Measurements from ENCODE around the gene MED13L. TPM values are rescaled to one million over a fixed set of nuclear protein-coding genes. Genes with fewer than 3 reads are reported as not detected.

MED13L gene
- total RNA-seq, 1 donor from 2014 or later: 97.7 TPM

- Mint-ChIP-seq H3K4me1 (ENCODE audit: unreplicated experiment) (peaks cover 3% of the 10 kb centered on the region), H3K4me3 (no peak overlapping the region), H3K36me3 (no peaks in the 10 kb centered on the region), H3K27me3 (peaks cover 35% of the 10 kb centered on the region), H3K9me3 (no peaks in the 10 kb centered on the region), H3K27ac (no peak overlapping the region)
- no peak for TF ChIP-seq CTCF (conservative IDR thresholded peaks at IDR 0.05)
- no peak for DNase-seq (ENCODE audit: extremely low spot score, unreplicated experiment)
These were observed 363.4 kb downstream of the MED13L start for GRCh38 chr12:115914122-115914521.

- H3K27me3 Mint-ChIP-seq: peaks cover 21% of the 10 kb centered on the region
- no peaks in the 10 kb centered on the region for H3K36me3 Mint-ChIP-seq
- peaks cover 12% of the 10 kb centered on the region for H3K4me1 Mint-ChIP-seq (ENCODE audit: unreplicated experiment)
- no peak for DNase-seq (ENCODE audit: extremely low spot score, unreplicated experiment)
- no peak overlapping the region for H3K27ac Mint-ChIP-seq
- TF ChIP-seq CTCF (conservative IDR thresholded peaks at IDR 0.05): no peak
- H3K4me3 Mint-ChIP-seq: no peak overlapping the region
- H3K9me3 Mint-ChIP-seq: no peaks in the 10 kb centered on the region
These were observed 365.1 kb downstream of the MED13L start for GRCh38 chr12:115912440-115912839.

GRCh38 chr12:115911360-115911759, 366.1 kb downstream of the MED13L start:
- no peaks in the 10 kb centered on the region for H3K36me3 Mint-ChIP-seq
- H3K4me3 Mint-ChIP-seq: no peak overlapping the region
- no peaks in the 10 kb centered on the region for H3K9me3 Mint-ChIP-seq
- no peak for TF ChIP-seq CTCF (conservative IDR thresholded peaks at IDR 0.05)
- H3K4me1 Mint-ChIP-seq (ENCODE audit: unreplicated experiment): peaks cover 9% of the 10 kb centered on the region
- H3K27ac Mint-ChIP-seq: no peak overlapping the region
- H3K27me3 Mint-ChIP-seq: peaks cover 18% of the 10 kb centered on the region
- DNase-seq (ENCODE audit: extremely low spot score, unreplicated experiment): no peak

GRCh38 chr12:115910057-115910456, 367.4 kb downstream of the MED13L start:
- peaks cover 12% of the 10 kb centered on the region for H3K27me3 Mint-ChIP-seq

More at GRCh38 chr12:115910057-115910456, 367.4 kb downstream of the MED13L start:
- no peak for DNase-seq (ENCODE audit: extremely low spot score, unreplicated experiment)
- Mint-ChIP-seq H3K27ac (no peak overlapping the region), H3K36me3 (no peaks in the 10 kb centered on the region), H3K4me1 (ENCODE audit: unreplicated experiment) (peaks cover 9% of the 10 kb centered on the region), H3K9me3 (no peaks in the 10 kb centered on the region), H3K4me3 (no peak overlapping the region)
- TF ChIP-seq CTCF (conservative IDR thresholded peaks at IDR 0.05): no peak

Small RNAs within 50 kb of the gene (microRNA-seq; reads per million reads assigned to microRNA genes)
- gene MIR620: not detected

All from type B pancreatic cell (in vitro differentiated cells).